HTERT RPE-1 (cell line): Measurements from ENCODE around the gene SMURF2.
"Not testable (repeated sequence)": the region's sequence is repeated elsewhere in the genome, so short reads cannot be mapped to it uniquely, and the experiment has no call there.

Experiments
- in situ Hi-C: fragments of 300-500 bp; cut with MboI; formaldehyde crosslinking; loops from 4 replicates; pipeline ENCODE4 v1.14.3; 2020; ENCODE audit warnings: low sequenced_read_pairs

Gene SMURF2

GRCh38 chr17:64632606-64633005, 29.5 kb downstream of the SMURF2 start:
- in situ Hi-C loops = no loop called here

GRCh38 chr17:64632194-64632593, 29.9 kb downstream of the SMURF2 start:
- in situ Hi-C loops = no loop called here

GRCh38 chr17:64630309-64631223, 31.5 kb downstream of the SMURF2 start:
- in situ Hi-C loops = no loop called here

GRCh38 chr17:64628641-64629040, 33.5 kb downstream of the SMURF2 start:
- in situ Hi-C loops = no loop called here

GRCh38 chr17:64627797-64628196, 34.3 kb downstream of the SMURF2 start:
- in situ Hi-C loops = no loop called here

GRCh38 chr17:64626827-64627226, 35.3 kb downstream of the SMURF2 start:
- in situ Hi-C loops = no loop called here

GRCh38 chr17:64625541-64625940, 36.6 kb downstream of the SMURF2 start:
- in situ Hi-C loops = no loop called here

GRCh38 chr17:64622931-64623654, 39.0 kb downstream of the SMURF2 start:
- in situ Hi-C loops = no loop called here

- in situ Hi-C loops = no loop called here
Measured at GRCh38 chr17:64621772-64622171, 40.3 kb downstream of the SMURF2 start.

- in situ Hi-C loops = no loop called here
Measured at GRCh38 chr17:64618848-64619247, 43.3 kb downstream of the SMURF2 start.

- in situ Hi-C loops = no loop called here
Measured at GRCh38 chr17:64617125-64617780, 44.9 kb downstream of the SMURF2 start.

- in situ Hi-C loops = no loop called here
Measured at GRCh38 chr17:64615028-64615677, 47.0 kb downstream of the SMURF2 start.

GRCh38 chr17:64614266-64615027, 47.7 kb downstream of the SMURF2 start:
- in situ Hi-C loops = no loop called here

GRCh38 chr17:64611369-64611768, 50.7 kb downstream of the SMURF2 start:
- in situ Hi-C loops = no loop called here

- in situ Hi-C loops = not testable (repeated sequence)
Measured at GRCh38 chr17:64610244-64610643, 51.9 kb downstream of the SMURF2 start.

GRCh38 chr17:64608571-64608981, 53.5 kb downstream of the SMURF2 start:
- in situ Hi-C loops = no loop called here

GRCh38 chr17:64607862-64608565, 54.1 kb downstream of the SMURF2 start:
- in situ Hi-C loops = no loop called here

- in situ Hi-C loops = not testable (repeated sequence)
Measured at GRCh38 chr17:64604532-64604931, 57.6 kb downstream of the SMURF2 start.

GRCh38 chr17:64603987-64604386, 58.1 kb downstream of the SMURF2 start:
- in situ Hi-C loops = no loop called here

GRCh38 chr17:64599827-64600226, 62.3 kb downstream of the SMURF2 start:
- in situ Hi-C loops = no loop called here
